GM21786 (cell line): Measurements from ENCODE around the gene ZNF397.
"Not testable (repeated sequence)": the region's sequence is repeated elsewhere in the genome, so short reads cannot be mapped to it uniquely, and the experiment has no call there.

Experiments used
- ATAC-seq: cut with Tn5 transposase; IDR thresholded peaks from one replicate; pipeline ENCODE4 v1.9.1; 2021; ENCODE audit not compliant: unreplicated experiment

The ZNF397 gene

DNA sequence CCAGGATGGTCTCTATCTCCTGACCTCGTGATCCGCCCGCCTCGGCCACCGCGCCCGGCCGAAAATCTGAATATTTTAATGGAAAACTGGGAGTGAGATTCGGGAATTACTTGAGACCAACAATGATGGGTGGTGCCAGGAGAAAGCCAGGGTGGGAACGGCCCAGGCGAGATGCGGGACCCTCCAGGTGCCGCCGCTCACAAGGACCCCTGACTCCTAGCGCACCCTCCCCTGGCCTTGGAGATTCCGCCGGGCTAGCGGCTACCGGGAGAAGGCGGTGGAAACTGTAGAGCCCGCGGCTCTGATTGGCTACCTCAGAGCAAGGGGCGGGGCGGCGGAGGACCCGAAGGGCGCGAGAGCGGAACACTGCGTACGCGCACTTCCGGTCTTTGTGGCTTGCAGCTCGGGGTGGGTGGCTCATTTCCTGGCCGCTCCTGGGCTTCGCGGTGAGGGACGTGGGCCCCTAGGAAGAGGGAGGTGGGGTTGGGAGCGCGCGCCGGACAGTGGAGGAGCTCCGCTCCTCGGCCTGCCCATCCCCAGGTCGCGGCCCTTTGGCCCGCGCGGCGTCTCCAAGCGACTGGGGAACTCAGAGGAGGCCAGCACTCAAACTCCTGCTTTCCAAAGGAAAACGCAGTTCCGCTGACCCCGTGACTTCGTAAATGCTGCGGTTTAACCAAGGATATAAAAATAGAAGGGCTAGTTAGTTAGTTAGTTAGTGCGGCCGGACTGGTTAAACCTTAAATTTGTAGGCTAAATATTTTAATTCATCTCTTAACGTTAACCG, at the start of gene ZNF397:
Gene ZNF397, plus strand, starts transcription at position 371 of the 784 bp plus-strand sequence. CDS start 1,437 bp downstream, outside the sequence.
- ATAC-seq: peak; percentile 98

DNA sequence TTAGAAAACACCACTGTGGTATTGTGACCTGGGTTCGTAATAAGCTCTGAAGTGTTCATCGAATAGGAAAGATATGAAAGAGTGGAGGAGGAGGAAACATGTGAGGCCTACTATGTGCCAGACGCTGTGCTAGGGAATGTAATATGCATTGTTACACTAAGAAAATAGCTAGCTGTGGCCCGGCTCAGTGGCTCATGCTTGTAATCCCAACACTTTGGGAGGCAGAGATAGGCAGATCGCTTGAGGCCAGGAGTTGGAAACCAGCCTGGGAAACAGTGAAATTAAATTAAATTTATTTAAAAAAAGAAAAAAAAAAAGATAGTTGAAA, 49.2 kb upstream of the ZNF397 start:
- ATAC-seq: no peak

DNA sequence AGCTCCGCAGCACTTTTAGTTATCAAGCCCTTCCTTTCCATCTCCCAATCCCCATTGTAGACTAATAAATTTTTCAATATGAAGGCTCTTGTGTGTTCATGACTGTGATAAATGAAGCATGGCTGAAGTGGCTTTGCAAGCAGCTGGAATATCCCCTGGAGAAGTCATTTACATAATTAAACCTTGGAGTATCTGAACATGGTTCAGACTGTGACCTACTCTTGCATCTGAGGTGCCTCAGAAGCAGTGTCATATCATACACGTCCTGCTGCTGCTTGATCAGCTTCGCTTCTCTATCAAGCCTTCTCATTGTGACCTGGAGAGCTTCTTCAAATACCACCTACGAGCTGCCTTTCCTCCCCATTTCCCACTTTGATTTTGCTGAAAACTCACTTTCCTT, 48.4 kb upstream of the ZNF397 start:
- ATAC-seq: no peak

DNA sequence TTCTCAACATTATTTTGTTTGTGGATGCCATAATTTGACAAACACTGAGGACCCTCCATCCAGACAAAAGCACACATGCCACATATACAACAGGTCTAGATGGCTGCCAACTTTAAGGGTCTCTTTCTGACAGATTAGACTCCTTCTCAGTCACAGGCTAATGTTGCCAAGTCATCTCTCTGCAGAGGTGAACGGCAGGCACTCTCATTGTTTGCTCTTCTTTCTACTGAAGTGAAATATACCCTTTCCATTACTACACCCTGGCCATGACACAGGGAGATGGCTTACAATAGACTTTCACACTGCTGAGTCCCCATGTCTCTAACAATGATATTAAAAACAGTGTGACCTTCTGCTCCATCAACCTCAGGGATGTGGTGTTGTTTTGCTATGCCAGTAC, 47.5 kb upstream of the ZNF397 start:
- no peak for ATAC-seq

DNA sequence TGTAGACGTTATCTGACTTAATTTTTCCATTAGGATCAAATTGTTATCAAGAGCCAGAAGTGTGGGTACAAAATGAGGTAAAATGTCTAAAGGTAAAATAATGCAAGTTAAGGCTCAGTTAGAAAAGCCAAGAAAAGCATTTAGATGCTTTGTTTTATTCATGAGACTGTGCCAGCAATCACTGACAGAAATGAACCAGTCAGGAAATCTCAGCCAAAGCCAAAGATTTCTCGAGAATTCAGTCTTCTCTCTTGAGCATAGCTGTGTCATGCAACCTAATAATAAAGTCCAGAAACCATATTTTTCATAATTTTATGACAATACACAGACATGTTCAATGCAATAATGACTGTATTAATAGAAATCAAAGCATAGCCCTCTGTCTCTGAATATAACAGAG, 43.5 kb upstream of the ZNF397 start:
- ATAC-seq: no peak

DNA sequence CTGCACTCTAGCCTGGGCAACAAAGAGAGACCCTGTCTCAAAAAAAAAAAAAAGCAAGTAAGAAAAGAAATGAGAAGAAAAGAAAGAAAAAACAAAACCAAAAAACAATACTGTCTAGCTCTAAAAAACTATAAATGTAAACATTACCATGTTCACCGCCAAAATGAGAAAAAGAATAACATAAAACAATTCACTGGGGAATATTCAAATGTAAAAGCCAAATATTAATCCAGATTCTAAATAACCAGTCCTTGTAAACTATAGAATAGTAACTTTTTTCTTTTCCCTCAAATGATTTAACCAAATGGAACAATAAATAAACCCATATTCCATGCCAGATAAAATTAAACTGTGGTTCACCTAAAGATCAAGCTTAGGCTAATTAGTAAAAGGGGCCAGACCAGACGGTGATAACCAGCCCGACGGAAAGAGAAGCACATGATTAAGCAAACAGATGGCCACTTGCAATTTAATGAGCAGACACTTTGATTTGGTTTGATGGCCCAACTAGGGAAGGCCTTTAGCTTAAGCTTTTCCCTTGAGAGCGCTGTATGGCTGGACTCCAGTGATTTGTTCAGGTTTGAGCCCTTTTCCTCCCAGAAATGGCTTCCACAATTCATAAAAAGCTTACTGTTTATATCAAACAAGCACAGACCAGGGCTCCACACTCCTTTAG, 39.4 kb upstream of the ZNF397 start:
- ATAC-seq: no peak

DNA sequence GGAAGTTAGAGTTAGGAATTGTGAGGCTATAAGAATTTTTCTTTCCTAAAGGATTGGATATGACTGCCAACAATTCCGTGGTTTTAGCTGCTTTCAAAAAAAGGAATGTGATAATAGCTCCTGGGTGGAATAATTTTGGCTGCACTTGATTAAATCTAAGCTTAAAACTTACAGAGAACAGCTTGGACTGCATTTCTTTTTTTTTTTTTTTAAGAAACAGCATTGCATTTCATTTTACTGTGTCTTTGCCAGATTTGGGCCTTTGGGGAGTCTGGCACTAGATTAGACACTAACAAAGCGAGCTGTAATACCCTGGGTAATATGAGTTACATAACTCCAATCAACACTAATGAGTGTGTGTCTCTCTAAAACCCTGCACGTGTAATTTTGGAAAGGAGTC, 37.8 kb upstream of the ZNF397 start:
- no peak for ATAC-seq

DNA sequence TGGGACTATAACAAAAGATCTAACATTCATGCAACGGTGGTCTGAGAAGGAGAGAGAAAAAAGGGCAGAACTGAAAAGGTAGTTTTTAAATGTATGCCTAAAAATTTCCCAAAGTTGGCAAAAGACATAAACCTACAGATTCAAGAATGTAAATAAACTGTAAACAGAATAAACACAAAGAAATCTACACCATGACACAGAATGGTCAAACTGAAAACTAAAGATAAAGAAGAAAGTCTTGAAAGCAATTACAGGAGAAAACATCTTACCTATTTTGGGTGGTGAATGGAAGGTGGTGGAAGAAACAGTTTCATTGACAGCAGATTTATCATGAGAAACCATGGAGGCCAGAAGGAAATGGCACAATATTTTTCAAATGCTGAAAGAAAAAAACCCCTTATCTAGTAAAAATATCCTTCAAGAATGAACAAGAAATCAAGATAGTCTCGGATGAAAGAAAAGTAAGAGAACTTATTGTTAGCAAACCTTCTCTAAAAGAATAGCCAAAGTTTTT, 35.6 kb upstream of the ZNF397 start:
- no peak for ATAC-seq

DNA sequence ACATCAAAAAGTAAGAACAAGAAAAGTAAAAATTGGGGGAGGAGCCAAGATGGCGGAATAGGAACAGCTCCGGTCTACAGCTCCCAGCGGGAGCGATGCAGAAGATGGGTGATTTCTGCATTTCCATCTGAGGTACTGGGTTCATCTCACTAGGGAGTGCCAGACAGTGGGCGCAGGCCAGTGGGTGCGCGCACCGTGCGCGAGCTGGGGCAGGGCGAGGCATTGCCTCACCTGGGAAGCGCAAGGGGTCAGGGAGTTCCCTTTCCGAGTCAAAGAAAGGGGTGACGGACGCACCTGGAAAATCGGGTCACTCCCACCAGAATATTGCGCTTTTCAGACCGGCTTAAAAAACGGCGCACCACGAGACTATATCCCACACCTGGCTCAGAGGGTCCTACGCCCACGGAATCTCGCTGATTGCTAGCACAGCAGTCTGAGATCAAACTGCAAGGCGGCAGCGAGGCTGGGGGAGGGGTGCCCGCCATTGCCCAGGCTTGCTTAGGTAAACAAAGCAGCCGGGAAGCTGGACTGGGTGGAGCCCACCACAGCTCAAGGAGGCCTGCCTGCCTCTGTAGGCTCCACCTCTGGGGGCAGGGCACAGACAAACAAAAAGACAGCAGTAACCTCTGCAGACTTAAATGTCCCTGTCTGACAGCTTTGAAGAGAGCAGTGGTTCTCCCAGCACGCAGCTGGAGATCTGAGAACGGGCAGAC, 34.9 kb upstream of the ZNF397 start:
- ATAC-seq: not testable (repeated sequence)

DNA sequence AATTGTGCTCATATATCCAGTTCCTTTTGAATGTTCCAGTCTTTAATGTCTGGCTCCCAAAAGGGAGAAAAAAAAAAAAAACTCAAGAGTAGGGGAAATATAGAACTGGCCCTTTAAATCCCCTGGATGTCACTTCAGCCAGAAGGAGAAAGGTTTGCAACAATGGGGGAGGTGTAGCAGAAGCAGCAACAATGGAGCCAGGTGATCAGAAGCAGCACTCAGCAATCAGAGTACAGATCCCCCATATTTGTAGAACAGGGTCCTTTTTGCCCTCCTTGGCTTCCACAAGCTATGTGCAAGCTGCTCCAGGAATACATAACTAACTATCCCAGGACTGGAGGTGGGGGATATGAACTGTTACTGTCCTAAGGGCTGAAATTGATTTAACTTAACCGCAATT, 25.8 kb upstream of the ZNF397 start:
- no peak for ATAC-seq

DNA sequence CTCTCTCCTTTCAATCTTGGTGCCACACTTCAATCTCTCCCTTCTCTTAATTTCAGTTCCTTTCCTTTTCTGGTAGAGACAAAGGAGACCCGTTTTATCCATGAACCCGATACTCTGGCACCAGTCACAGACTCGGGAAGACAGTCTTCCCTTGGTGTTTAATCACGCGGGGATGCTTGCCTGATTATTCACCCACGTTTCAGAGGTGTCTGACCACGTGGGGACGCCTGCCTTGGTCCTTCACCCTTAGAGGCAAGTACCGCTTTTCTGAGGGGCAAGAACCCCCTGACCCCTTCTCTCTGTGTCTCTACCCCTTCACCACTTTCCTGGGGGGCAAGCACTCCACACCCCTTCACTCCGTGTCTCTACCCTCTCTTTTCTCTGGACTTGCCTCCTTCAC, 24.2 kb upstream of the ZNF397 start:
- ATAC-seq: not testable (repeated sequence)

DNA sequence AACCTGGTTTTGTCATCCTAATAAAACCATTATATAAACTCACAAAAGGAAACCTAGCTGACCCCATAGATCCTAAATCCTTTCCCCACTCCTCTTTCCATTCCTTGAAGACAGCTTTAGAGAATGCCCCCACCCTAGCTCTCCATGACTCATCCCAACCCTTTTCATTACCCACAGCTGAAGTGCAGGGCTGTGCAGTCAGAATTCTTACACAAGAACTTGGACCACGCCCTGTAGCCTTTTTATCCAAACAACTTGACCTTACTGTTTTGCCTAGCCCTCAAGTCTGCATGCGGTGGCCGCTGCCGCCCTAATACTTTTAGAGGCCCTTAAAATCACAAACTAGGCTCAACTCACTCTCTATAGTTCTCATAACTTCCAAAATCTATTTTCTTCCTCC, 21.5 kb upstream of the ZNF397 start:
- not testable (repeated sequence) for ATAC-seq

DNA sequence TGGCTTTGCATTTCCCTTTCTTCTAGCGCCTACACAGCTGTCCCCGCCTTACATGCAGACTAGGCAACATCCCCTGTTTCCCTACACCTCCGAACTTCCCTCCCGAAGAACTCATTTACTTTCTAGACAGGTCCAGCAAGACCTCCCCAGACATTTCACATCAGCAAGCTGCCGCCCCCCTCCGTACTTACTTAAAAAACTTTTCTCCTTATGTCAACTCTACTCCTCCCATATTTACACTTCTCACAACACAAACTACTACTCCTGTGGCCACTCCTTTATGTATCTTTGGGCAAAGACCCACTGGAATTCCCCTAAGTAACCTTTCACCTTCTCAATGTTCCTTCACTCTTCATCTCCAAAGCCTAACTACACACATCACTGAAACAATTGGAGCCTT, 20.4 kb upstream of the ZNF397 start:
- no peak for ATAC-seq

DNA sequence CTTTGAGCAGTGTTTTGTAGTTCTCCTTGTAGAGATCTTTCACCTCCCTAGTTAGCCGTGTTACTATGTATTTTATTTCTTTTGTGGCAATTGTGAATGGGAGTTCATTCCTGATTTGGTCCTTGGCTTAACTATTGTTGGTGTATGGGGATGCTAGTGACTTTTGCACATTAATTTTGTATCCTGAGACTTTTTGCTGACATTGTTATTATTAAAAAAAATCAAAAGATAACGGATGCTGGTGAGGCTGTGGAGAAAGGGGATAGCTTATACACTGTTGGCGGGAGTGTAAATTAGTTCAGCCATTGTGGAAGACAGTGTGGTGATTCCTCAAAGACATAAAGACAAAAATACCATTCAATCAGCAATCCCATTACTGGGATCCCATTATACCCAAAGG, 17.0 kb upstream of the ZNF397 start:
- ATAC-seq: no peak

DNA sequence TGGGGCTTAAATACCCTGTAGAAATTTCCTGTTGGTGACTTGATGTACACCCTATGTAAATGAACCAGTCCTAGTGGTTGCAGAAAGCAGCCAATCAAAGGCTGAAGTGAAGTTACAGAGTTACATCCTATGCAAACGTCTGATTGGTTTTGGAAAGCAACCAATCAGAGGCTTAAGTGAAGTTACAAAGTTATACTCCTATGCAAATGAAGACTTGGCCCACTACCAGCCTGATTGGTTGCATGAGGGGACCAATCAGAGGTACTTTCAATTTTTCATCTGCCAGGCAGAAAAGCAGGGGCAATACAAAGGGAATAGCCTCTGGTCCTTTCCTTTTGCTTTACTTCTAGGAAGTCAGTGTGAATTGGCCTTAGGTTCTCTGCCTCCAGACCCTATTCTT, 13.6 kb upstream of the ZNF397 start:
- no peak for ATAC-seq

DNA sequence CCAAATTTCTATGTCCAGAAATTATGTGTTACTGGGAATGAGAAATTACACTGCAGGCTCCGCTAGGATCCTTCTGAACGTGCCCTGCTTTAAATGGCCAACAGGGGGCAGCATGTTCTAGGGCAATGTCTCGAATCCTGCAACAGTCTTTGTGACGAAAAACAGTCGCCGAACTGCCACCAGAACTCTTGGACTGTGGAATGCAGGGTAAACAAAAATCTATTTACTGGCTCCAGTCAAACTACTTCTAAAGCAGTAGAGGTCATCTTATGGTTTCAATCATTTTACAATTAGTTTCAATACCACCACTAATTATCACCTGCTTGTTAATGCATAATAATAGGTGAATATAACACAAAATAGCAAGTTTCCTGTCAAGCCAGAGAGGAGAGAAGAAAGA, 9.8 kb upstream of the ZNF397 start:
- ATAC-seq: peak; percentile 91

DNA sequence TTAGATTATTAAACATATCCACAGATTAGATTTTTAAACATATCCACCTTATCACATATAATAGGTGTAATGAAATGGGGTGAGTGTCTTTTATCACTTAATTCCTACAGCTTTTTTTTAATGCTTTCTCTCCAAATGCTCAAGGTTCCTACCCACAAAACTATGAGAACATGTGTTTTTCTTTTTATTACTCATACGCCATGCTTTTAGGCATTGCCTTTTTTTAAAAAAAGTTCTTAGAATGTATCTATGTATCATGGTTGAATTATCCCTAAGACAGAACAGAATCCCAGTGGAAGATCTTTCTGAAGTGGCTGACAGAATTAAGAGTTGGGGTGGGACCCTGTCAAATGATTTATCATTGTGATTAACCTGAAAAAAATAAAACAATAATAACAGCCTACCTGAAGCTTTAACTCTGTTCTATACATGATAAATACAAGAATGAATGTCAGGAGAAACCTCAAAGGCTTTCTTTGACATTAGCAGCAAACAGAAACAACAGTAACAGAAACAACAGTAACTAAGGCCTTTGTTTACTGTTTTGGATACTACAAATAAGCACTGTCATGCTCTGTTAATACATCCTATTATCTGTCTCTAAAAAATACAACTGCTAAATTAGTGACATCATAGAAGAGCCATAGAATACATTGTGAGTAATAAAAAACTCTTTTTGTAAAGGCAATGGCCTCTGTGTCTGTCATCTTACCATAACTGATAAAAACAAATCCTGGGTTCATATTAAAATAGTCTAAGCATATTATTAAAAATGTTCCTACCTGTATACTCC, 4.1 kb upstream of the ZNF397 start:
- ATAC-seq: no peak

DNA sequence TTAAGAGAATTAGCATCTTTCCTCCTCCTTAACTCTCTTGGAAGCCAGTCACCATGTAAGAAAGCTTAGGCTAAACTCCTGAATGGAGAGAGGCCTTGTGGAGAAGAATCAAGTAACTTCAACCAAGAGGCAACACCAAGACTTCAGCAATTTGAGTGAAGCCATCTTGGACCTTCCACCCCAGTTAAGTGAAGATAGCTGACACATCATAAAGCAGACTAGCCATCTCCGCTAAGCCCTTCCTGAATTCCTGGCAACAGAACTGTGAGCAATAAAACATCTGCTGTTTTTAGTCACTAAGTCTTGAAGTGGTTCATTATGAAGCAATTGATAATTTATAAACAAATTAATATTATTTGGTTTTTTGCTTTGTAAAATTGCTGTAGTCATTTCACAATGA, 1.5 kb upstream of the ZNF397 start:
- ATAC-seq: no peak

DNA sequence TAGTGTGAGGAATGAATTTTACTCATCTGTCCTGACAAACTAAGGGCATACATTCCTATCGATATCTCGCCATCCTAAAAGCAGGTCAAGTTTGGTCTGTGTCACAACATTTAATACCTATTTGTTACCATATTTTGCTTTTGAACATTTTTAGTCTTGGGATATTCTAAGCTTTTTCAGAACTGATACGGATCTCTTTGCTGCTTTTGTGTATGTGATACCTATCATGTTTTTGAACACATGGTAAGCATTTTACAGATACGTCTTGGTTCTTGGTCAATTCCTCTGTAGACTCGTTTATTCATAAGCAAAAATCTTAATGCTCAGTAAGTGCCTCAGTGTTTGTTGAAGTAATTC, 592 bp downstream of the ZNF397 start:
- ATAC-seq: no peak

DNA sequence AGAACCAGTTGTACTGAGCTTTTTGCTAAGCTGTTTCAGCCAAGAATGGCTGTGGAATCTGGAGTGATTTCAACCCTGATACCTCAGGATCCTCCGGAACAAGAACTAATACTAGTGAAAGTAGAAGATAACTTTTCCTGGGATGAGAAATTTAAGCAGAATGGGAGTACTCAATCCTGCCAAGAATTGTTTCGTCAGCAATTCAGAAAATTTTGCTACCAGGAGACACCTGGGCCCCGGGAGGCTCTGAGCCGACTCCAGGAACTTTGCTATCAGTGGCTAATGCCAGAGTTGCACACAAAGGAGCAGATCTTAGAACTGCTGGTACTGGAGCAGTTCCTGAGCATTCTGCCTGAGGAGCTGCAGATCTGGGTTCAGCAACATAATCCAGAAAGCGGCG, 1.6 kb downstream of the ZNF397 start:
- ATAC-seq: no peak

DNA sequence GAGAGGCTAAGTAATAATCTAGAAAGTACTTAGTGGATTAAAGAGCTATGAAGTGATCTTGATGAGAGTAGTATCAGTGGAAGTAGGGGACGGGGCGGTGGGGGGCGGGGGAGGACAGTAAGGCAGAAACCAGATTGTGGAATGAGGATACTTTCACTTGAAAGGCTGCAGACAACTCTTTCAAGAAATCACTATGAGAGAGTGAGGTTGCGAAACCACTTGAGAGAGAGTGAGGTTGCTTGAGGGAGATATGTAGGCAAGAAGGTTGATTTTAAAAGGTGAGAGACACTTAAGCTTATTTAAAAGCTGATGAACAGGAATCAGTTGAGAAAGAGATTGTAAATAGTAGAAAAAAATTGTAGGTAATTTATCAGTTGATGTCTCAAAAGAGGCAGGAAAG, 3.8 kb downstream of the ZNF397 start:
- no peak for ATAC-seq
